Measurements from ENCODE around the gene KCNK15. TPM values are rescaled to one million over a fixed set of nuclear protein-coding genes. Genes with fewer than 3 reads are reported as not detected.
"Not testable (repeated sequence)": the region's sequence is repeated elsewhere in the genome, so short reads cannot be mapped to it uniquely, and the experiment has no call there.

The KCNK15 gene
- total RNA-seq, 2 experiments from 2014 or later = 0.31 to 0.48 TPM

- DNase-seq = no peak
- Mint-ChIP-seq H3K36me3 (no peaks in the 10 kb centered on the region), H3K4me1 (peaks cover 1% of the 10 kb centered on the region), H3K27me3 (no peaks in the 10 kb centered on the region), H3K27ac (no peak overlapping the region), H3K9me3 (no peaks in the 10 kb centered on the region), H3K4me3 (no peak overlapping the region)
These were observed 10.5 kb downstream of the KCNK15 start for GRCh38 chr20:44756011-44756688.

- H3K4me3 Mint-ChIP-seq = no peak overlapping the region
- H3K36me3 Mint-ChIP-seq = no peaks in the 10 kb centered on the region
- no peaks in the 10 kb centered on the region for H3K9me3 Mint-ChIP-seq
- no peak for DNase-seq
- H3K27me3 Mint-ChIP-seq = no peaks in the 10 kb centered on the region
- no peak overlapping the region for H3K27ac Mint-ChIP-seq
- H3K4me1 Mint-ChIP-seq = peaks cover 1% of the 10 kb centered on the region
These were observed 11.3 kb downstream of the KCNK15 start for GRCh38 chr20:44756956-44757355.

GRCh38 chr20:44758247-44759101, 12.8 kb downstream of the KCNK15 start:
- DNase-seq = no peak
- Mint-ChIP-seq H3K27me3 (no peaks in the 10 kb centered on the region), H3K4me3 (no peak overlapping the region), H3K27ac (no peak overlapping the region), H3K36me3 (no peaks in the 10 kb centered on the region), H3K9me3 (no peaks in the 10 kb centered on the region), H3K4me1 (peaks cover 1% of the 10 kb centered on the region)

GRCh38 chr20:44759595-44759994, 13.9 kb downstream of the KCNK15 start:
- H3K4me1 Mint-ChIP-seq = peaks cover 1% of the 10 kb centered on the region
- H3K27ac Mint-ChIP-seq = no peak overlapping the region
- no peak for DNase-seq
- H3K4me3 Mint-ChIP-seq = no peak overlapping the region
- no peaks in the 10 kb centered on the region for H3K36me3 Mint-ChIP-seq
- no peaks in the 10 kb centered on the region for H3K27me3 Mint-ChIP-seq
- H3K9me3 Mint-ChIP-seq = no peaks in the 10 kb centered on the region

- no peaks in the 10 kb centered on the region for H3K9me3 Mint-ChIP-seq
- H3K4me1 Mint-ChIP-seq = peaks cover 1% of the 10 kb centered on the region
- H3K36me3 Mint-ChIP-seq = no peaks in the 10 kb centered on the region
- no peak overlapping the region for H3K4me3 Mint-ChIP-seq
- no peak for DNase-seq
- H3K27ac Mint-ChIP-seq = no peak overlapping the region
- H3K27me3 Mint-ChIP-seq = peaks cover 5% of the 10 kb centered on the region
These were observed 15.8 kb downstream of the KCNK15 start for GRCh38 chr20:44761423-44761822.

GRCh38 chr20:44762466-44763140, 16.9 kb downstream of the KCNK15 start:
- no peaks in the 10 kb centered on the region for H3K36me3 Mint-ChIP-seq
- peaks cover 1% of the 10 kb centered on the region for H3K4me1 Mint-ChIP-seq
- peaks cover 5% of the 10 kb centered on the region for H3K27me3 Mint-ChIP-seq
- H3K4me3 Mint-ChIP-seq = no peak overlapping the region
- no peak overlapping the region for H3K27ac Mint-ChIP-seq
- H3K9me3 Mint-ChIP-seq = no peaks in the 10 kb centered on the region
- DNase-seq = no peak

GRCh38 chr20:44763798-44764197, 18.1 kb downstream of the KCNK15 start:
- DNase-seq, H3K4me3 Mint-ChIP-seq, H3K27me3 Mint-ChIP-seq, H3K27ac Mint-ChIP-seq, H3K36me3 Mint-ChIP-seq, H3K4me1 Mint-ChIP-seq, H3K9me3 Mint-ChIP-seq: not testable (repeated sequence)

GRCh38 chr20:44765091-44765490, 19.4 kb downstream of the KCNK15 start:
- Mint-ChIP-seq H3K4me3 (no peak overlapping the region), H3K36me3 (no peaks in the 10 kb centered on the region), H3K9me3 (no peaks in the 10 kb centered on the region), H3K27ac (no peak overlapping the region), H3K4me1 (no peaks in the 10 kb centered on the region), H3K27me3 (peaks cover 5% of the 10 kb centered on the region)
- DNase-seq = no peak

GRCh38 chr20:44765701-44766347, 20.2 kb downstream of the KCNK15 start:
- no peak overlapping the region for H3K27ac Mint-ChIP-seq
- no peaks in the 10 kb centered on the region for H3K9me3 Mint-ChIP-seq
- H3K36me3 Mint-ChIP-seq = no peaks in the 10 kb centered on the region
- DNase-seq = no peak
- H3K27me3 Mint-ChIP-seq = peaks cover 5% of the 10 kb centered on the region
- H3K4me1 Mint-ChIP-seq = no peaks in the 10 kb centered on the region
- H3K4me3 Mint-ChIP-seq = no peak overlapping the region

GRCh38 chr20:44768256-44768655, 22.6 kb downstream of the KCNK15 start:
- H3K36me3 Mint-ChIP-seq = no peaks in the 10 kb centered on the region
- DNase-seq = no peak
- H3K4me1 Mint-ChIP-seq = no peaks in the 10 kb centered on the region
- H3K4me3 Mint-ChIP-seq = no peak overlapping the region
- H3K9me3 Mint-ChIP-seq = no peaks in the 10 kb centered on the region
- peaks cover 5% of the 10 kb centered on the region for H3K27me3 Mint-ChIP-seq
- H3K27ac Mint-ChIP-seq = no peak overlapping the region

- Mint-ChIP-seq H3K4me3 (no peak overlapping the region), H3K27ac (no peak overlapping the region), H3K36me3 (no peaks in the 10 kb centered on the region), H3K4me1 (no peaks in the 10 kb centered on the region), H3K9me3 (no peaks in the 10 kb centered on the region), H3K27me3 (peaks cover 5% of the 10 kb centered on the region)
- DNase-seq = no peak
These were observed 23.3 kb downstream of the KCNK15 start for GRCh38 chr20:44768854-44769480.

GRCh38 chr20:44769481-44769863, 23.8 kb downstream of the KCNK15 start:
- Mint-ChIP-seq H3K4me1 (no peaks in the 10 kb centered on the region), H3K27me3 (peaks cover 5% of the 10 kb centered on the region), H3K9me3 (no peaks in the 10 kb centered on the region), H3K36me3 (no peaks in the 10 kb centered on the region), H3K4me3 (no peak overlapping the region), H3K27ac (no peak overlapping the region)
- no peak for DNase-seq

- no peaks in the 10 kb centered on the region for H3K9me3 Mint-ChIP-seq
- no peak for DNase-seq
- no peaks in the 10 kb centered on the region for H3K36me3 Mint-ChIP-seq
- no peak overlapping the region for H3K27ac Mint-ChIP-seq
- no peak overlapping the region for H3K4me3 Mint-ChIP-seq
- no peaks in the 10 kb centered on the region for H3K4me1 Mint-ChIP-seq
- H3K27me3 Mint-ChIP-seq = peaks cover 3% of the 10 kb centered on the region
These were observed 25.0 kb downstream of the KCNK15 start for GRCh38 chr20:44770484-44771171.

- no peaks in the 10 kb centered on the region for H3K4me1 Mint-ChIP-seq
- H3K27me3 Mint-ChIP-seq = peaks cover under 1% of the 10 kb centered on the region
- H3K27ac Mint-ChIP-seq = no peak overlapping the region
- no peaks in the 10 kb centered on the region for H3K9me3 Mint-ChIP-seq
- H3K4me3 Mint-ChIP-seq = no peak overlapping the region
- no peak for DNase-seq
- H3K36me3 Mint-ChIP-seq = no peaks in the 10 kb centered on the region
These were observed 25.5 kb downstream of the KCNK15 start for GRCh38 chr20:44771172-44771535.

Data from activated naive CD8-positive, alpha-beta T cell treated with anti-CD3 and anti-CD28 coated beads for 36 hours (primary cell).